Effector CD8-positive, alpha-beta T cell (primary cell): ENCODE data around the gene TMED7.

Source experiments
- DNase-seq: peaks from one replicate; lab custom pipeline; 2025; lab: John Stamatoyannopoulos, UW

TMED7 gene

DNA sequence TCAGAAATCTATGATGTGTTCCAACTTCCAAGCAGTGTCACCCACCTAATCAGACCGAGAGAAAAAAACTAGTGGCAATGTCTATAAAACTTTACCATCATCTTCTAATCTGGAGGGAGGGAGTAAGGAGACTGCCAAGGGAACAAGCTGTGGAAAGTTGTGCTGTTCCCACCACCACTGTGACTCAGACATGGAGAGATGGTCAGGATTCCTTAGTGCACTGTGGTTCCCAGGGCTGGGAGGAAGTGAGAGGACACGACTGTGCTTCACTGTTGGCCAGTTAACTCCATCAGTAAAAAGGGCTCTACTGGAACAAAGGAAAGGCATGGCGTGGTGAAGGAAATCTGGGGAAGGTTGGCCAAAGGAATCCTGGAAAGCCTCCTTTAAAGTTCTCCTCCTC lies 42.4 kb downstream of the TMED7 start:
- no peak for DNase-seq

DNA sequence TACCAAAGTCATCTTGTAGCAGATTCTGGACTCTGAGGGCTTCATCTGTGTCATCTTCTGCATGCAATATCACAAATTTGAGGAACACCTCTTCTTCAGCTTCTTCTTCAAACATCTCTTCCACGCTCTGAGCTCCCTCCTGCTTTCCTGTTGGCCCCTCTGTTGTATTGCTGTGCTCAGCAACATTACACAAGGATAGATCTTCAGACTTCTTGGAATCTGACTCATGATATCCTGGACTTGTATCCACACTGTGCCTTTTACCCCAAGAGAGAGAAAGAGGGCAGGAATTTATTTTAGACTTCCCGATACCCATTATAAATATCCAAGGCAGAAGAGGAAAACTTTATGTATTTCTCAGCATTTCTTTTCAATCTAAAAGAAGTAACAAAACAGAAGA lies 44.9 kb downstream of the TMED7 start:
- DNase-seq = no peak

DNA sequence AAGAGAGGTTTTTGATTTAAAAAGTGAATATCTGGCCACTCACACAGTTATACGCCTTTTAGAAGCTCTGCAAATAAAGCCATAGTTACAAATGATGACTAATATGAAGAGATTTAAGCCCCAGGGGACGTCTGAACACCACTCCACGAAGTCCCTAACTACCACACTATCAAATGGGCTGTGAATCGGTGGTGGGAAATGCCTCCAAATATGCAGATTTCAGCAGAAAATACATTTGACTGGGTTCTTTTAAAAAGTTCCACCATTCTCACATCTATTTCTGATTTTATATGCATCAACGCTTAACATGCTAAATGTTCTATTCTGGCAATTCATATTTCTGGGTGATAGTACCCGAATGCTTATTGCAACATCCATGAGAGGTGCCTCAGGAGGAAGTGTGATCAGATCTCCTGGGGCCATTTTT lies 46.1 kb downstream of the TMED7 start:
- DNase-seq = no peak

DNA sequence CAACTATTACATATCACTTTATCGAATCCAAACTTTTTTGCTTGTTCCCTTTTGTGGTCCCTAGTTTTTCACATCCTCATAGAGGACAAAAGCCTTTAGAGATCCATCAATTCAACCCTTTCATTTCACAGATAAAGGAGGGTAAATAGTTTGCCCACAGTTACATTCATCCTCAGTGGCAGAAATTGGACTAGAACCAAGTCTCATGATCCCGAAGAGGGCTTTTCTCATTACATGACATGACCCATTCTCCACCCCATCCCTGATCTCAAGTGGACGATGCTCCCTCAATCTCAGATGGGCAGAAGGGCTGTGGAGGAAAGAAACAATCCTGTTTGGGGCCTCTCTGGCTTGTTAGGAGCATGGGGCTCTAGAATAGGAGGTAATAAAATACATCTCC lies 46.6 kb downstream of the TMED7 start:
- no peak for DNase-seq

DNA sequence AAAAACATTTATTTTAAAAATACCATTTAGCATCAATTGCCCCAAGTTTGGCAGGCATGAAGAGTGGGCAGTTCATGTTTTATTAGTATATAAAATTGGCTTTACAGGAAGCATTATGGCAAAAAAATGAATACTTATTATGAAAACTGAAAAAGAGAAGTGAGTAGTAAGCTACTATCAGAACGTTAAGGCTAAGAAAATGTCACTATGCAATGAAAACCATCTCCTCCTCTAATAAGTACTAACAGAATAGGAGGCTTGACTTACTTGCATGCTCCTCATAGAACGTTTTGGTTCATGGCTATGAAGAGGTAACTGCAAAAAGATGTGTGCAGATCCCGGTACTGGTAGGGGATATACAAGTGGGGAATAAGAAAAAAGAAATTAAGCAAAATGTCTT lies 47.2 kb downstream of the TMED7 start:
- DNase-seq = no peak

DNA sequence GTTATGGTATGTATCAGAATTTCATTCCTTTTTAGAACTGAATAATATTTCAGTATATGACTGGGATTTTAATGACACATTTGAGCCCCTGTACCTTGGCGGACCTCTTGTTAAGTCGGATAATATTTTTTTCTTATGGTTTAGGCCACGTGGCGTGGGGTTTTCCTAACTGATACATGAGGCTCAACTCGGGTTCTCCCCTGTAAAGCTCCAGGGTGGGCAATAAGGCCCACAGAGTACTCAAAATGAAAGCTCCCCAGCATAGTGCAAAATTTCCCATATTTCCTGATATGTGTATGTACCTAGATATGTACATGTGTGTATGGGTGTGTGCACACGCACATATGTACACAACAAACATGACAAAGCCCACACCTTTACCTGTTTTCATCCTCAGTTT lies 48.1 kb downstream of the TMED7 start:
- no peak for DNase-seq

DNA sequence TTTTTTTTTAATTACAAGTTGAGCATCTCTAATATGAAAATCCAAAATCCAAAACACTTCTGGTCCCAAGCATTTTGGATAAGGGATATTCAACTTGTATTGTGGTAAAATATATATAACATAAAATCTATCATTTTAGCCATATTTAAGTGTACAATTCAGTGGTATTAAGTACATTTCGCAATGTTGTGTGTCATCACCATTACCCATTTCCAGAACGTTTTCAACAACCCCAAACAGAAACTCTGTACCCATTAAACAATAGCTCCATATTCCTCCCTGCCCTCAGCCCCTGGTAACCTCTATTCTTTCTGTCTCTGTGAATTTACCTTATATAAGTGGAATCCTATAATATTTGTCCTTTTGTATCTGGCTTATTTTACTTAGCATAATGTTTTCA lies 48.5 kb downstream of the TMED7 start:
- no peak for DNase-seq

DNA sequence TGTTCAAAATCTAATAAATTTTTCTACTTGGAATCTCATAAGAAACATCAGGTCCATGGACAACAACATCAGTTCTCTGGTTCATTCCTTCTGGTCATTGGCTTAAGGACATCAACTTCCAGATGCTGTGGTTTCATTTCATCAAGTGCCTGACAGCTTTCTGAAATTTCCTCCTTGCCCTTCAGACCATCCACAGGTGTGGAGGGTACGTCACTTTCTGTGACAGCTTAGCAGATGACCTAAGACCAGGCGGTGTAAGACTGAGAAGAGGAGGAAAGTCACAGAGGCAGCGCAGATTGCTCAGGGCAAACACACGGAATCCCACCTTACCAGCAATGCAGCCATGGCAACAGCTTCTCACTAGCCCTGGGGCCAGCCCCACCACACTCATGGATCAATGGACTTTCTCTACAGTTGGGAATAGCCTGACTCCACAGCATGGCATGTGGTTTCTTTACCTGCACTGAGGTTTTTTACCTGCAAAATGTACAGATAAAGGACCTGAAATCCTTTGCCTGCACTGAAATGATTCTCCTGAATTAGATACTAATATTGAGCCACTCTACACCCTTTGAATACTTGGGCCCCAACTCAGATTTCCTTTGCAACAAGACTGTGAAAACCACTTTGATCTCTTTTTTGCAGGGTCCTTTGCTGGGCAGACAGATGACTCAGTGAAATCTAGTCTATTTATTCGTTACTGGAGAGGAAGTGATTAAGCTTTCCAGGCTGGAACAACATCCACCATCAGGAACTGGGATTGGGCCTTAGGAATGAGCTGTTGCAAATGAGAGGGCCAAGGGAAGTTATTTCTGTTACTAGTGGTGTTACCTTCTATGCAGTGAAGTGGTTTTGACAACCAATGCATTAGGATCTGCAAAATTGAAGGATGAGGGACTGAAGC lies 50.4 kb downstream of the TMED7 start:
- DNase-seq = no peak

DNA sequence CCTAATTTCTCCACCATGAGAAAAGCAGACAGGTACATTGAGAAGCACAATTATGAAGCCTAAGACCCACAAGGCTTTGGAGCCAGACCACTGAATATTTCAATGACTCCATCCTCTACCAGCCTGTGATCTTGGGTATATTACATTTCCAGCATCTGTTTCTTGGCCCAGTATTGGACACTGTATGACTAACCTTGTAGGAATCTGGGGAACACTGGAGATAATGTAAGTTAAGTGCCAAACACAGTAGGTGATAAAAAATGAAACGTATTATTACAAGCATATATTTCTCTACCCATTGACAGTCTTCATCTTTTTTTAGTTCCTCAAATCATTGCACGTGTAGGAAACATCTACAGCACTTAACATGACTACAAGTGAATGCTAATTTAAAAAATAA lies 52.7 kb downstream of the TMED7 start:
- no peak for DNase-seq

DNA sequence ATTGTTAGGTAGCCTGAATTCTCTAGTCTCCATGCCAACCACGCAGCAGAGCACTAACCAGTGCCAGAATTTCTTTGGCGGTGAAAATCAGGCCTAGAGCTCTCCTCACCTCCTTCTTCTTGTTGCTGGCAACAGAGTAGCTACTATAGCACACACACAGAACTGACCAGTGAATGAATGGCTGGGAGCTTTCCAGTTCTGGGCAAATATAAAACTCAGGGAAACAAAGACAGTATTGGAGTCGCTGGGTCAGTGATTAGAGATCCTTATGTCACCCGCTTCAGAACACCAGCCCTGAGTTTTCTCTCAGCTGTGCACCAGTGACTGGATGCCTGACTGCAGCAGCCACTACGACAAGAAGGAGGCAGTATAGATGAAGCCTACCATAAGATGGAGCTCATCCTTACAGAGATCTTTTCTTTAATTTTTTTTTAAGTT lies 54.4 kb downstream of the TMED7 start:
- DNase-seq = no peak

DNA sequence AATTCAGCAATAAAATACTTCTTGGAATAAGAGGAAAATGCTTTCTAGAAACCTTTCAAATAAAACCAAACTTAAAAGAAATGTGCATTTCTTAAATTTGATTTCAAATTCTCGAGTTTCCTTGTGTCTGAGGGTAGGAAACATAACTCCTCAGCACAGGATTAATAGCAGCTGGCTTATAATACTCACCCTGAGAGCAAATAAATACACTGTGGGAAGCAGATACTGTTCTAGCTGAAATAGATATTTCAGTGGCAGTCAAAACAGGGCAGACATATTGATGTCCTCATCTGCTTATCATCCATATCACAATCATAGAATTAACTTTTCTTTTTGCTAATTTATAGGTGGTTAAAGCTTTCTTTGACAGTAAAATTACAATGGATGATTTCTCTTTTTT lies 57.2 kb downstream of the TMED7 start:
- DNase-seq = no peak

DNA sequence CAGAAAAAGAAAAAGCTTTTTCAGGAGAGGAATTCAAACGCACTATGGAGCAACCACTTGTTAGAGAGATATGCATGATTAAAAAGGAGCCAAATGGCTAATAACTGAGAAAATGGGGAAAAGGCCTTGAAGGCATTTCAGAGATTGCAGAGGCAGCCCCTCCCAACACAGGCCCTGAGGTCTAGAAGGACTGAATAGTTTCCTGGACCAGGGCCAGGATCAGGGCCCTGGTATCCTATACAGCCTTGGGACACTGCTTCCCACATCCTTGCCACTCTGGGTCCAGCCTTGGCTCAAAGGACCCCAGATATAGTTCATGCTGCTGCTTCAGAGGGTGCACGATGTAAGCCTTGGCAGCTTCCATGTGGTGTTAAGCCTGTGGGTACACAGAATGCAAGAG lies 60.6 kb downstream of the TMED7 start:
- no peak for DNase-seq
